GM21619 (cell line): ENCODE data around the gene LDB2.

Experiments
- ATAC-seq: cut with Tn5 transposase; IDR thresholded peaks from one replicate; pipeline ENCODE4 v1.9.1; 2021; ENCODE audit not compliant: unreplicated experiment

LDB2 gene

DNA sequence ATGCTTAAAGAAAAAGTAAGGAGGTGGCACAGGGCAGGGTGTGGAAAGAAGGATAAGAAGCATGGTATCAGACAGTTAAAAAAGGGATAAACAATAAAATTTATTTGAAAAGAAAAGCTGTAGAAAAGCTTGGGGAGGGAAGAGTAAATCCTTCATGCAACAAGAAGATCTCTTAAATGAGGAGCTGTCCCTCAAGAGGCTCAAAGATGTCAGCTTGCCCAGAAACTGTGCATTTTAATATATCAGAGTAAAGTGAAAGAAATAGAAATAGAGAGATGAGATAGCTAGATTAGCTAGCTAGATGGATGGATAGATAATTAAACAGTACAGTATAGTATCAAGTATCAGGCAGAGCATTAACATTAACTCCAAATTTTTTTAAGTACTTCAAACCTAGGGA is 170.3 kb downstream of the LDB2 start:
- no peak for ATAC-seq

GRCh38 chr4:16727218-16727617 is 171.2 kb downstream of the LDB2 start:
- ATAC-seq = no peak

DNA sequence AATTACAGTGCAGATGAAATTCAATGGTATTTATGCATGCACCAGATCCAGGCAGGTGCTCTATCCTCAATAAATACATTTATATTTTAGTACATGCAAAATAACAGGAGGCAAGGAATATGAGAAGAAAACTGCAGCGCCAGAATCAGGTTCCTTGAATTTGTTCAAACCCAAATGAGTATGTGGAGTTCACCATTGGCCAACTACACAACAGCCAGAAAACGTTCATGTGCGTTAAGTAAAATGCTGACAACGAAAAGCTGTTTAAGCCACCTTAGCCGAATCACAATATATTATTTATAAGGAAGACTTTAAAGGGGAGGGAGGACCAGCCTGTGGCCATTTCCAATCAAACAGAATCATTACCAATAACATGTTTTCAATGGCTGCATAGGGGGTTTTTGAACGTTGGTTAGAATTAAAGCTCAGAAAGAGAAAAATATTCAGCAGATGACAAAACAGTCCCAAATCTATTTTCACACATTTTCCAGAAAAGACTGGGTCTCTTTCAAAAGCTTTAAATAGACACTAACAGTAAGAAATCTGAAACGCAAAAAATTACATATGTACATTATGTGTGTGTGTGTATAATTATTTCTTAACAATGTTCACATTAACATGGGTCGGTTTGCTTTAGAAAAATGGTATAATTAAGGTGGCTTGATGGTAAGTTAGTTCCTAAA is 171.9 kb downstream of the LDB2 start:
- no peak for ATAC-seq

DNA sequence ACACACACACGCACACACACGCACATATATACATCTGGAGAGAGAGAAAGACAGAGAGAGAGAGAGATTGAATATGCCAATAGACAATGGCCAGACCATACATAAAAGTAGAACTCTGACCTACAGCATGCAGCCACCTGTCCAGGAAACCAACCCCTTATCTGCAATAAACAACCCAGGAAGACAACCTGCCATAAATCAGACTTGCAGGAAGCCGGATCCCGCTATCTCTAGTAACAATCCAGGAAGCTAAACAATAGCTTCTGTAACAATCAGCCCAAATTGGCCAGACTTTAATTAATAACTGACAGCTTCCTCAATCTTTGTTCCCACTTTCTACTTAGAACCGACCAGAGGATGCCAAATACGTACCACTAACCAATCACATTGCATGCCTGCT is 173.2 kb downstream of the LDB2 start:
- no peak for ATAC-seq

DNA sequence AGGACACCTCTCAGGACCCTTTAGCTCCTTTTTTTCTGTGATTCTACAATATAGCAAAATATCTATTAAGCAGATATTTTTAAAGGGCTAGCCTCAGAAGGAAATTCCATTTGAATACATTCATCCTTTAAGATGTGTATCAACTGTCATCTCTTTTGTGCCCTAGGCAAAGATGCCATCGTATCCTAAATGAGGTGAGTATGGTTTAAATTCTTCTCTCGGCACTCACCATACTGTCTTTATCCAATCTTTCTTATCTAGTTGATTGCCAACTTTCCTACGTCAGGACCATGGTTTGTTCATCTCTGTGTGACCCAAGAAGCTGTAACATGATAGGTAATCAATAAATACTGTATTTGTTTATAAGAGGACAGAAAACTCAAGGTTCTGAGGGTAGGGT is 176.0 kb downstream of the LDB2 start:
- no peak for ATAC-seq

GRCh38 chr4:16721613-16722291 is 176.7 kb downstream of the LDB2 start:
- ATAC-seq = no peak

GRCh38 chr4:16720761-16721160 is 177.7 kb downstream of the LDB2 start:
- no peak for ATAC-seq

DNA sequence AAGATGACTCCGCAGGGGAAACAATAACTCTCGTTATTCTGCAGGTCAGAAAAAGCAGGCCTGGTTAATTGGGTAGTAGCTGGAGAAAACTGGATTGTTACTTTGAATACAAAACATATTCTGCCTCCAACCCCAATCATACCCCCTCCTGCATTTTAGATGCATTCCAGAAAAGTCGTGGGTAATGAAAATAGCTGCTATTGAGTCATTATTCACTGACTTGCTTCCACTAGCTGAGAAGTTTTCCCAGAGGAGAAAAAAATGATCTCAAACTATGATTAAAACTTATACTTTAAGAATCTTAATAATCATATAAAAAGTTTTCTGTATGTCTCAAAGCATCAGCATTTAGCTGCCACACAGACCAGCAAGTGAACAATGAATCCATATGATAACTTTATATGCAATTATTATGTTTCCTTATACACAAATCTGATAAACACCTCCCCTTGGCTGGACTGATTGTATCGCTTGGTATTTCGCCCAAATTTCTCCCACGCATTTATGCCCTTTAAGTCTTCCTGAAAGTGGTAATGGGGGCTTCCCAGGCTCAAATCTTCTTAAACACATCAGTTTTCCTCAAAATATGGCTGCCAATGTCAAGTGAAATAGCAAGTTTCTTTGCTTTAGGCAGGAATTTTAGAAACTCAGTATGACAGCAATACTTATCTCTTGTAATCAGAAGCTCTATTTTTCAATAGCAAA is 181.0 kb downstream of the LDB2 start:
- no peak for ATAC-seq

DNA sequence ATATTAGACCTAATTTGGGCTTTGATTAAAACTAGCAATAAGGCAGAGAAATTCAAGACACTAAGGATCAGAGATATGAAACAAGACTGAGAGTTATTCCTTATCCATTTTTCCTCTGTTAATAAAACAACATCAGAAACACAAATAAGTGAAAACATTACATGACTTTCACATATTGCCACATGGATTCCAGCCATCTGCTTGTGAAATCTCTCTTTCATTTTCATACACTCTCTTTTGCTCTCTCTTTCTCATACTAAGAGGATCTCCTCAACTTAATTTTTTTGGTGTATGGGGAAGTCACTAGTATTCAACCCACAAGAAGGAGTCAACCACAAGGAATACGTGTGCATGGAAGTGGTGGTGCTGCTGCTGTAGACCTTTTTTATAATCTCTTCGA is 183.0 kb downstream of the LDB2 start:
- ATAC-seq = no peak

GRCh38 chr4:16714191-16714590 is 184.3 kb downstream of the LDB2 start:
- no peak for ATAC-seq

GRCh38 chr4:16713696-16714095 is 184.7 kb downstream of the LDB2 start:
- ATAC-seq = no peak

GRCh38 chr4:16713271-16713670 is 185.2 kb downstream of the LDB2 start:
- no peak for ATAC-seq

DNA sequence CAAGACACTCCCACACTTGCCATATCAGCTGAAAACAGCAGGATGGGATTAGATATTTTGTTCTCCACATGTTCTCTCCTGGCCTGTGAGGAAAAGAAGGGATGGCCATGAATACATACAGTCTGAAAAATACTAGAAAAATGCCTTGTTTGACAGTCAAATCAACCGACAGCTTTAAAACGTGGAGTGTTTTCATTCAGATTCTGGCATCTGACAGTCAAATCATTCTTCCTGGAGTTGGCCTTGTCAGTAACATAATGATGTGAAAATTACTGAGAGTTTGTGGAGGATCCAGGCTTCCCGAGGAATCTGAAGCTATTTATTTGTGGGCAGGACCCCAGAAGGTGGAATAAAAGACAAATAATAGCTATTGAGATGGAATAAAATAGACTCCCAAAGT is 188.2 kb downstream of the LDB2 start:
- no peak for ATAC-seq

- no peak for ATAC-seq
Observed at GRCh38 chr4:16707874-16708273, 190.6 kb downstream of the LDB2 start.

- no peak for ATAC-seq
Observed at GRCh38 chr4:16706251-16706650, 192.2 kb downstream of the LDB2 start.

DNA sequence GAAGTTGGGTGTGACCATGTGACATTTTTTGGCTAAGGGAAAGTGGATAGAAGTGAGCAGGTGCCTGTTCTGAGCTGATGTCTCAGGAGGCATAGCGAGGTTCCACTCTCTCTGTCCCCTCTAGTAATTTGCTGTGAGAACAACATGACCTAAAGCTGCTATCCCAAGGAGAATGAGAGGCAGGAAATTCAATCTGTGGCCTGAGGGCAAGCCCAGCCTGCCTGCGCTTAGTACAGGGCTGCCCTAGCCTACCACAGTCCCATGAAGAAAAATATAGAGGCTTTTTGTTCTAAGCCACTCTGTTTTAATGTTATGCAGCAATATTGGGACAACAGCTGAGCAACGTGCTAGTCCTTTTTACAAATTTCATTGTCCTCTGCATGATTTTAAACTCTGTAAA is 193.1 kb downstream of the LDB2 start:
- ATAC-seq = no peak

DNA sequence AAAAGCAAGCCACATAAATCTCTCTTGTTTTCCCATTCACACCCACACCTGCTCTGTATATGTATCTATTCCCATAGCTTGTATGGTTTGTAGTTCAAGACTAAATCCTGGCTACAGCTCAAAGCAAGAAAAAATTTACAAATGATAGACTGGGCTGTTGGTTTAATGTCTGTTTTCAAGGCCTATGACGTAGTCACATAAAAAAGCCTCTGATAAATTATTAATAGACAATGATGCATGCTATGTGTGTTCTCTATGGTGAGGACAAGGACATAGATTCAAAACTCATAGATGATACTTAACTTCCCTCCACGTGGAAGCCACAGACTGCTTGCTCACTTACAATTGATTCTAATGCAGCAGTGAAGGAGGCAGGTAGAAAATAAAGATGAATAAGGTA is 194.0 kb downstream of the LDB2 start:
- ATAC-seq = no peak

DNA sequence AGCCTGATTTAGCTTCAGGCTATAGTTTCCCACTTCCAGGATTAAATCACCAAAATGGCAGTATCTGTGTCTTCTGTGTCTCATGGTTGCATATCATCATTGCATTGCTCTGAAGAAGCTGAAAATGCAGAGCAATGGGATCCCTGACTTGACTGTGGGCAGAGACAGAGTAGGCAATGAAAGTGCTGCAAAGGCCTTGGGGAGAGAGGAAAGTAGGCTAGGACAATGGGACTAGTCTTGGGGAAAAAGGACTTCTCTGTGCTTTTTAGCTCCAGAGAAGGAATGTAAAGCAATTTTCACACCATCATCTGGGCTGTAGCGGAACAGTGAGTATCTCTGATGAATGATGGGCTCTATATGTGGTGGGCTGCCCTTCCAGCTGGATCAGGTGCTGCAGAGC is 202.5 kb downstream of the LDB2 start:
- ATAC-seq = no peak

GRCh38 chr4:16694884-16695276 is 203.6 kb downstream of the LDB2 start:
- ATAC-seq = no peak

DNA sequence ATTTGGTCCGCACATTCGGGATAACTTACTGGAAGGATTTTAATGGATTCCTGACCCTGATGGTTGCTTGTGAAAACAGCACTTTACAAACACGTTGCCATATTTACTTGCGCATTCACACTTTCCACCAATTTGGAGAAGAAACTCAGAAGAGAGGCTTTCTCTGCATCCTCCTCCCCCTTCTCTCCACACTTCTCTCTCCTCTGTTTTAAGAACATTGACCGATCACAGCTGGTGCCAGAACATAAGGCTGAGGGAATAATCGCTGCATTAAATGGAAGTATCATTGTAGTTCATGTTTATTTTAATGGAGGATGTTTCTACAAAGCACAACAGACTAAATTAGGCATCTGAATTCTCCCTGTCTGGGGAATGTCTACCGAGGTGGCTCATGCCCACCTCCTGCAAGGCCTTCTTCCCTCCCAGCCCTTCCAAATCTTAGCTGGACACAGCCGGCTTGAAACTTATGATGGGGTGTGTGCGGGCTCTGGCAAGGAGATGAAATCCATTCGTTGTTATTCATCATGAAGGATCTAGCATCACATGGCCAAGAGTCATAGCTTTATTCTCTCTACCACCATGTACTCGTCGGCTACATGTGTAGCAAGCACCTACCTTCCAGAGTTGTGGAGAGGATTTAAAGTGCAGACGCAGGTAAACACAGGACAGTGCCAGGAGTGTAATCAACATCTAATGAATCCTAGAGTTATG is 204.1 kb downstream of the LDB2 start:
- no peak for ATAC-seq

DNA sequence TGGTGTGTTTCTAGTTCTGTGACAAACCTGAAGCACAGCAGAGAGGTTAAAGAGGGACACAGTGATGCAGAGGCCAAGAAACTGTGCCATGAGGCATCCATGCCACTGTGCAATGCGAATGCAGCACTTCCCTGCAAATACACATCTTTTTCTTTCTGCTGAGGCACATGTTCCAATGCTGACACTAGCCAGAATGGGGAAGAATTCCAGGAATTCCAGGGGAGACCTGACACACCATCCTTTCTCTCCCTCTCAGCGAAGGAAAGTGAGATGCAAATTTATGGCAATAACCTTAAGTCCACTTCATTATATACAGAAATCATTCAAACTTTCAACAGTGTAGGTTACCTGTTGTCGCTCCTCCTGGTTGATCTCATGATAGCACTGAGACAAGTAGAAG is 204.8 kb downstream of the LDB2 start:
- no peak for ATAC-seq
